ENCODE results near the gene AFF4. TPM values are rescaled to one million over a fixed set of nuclear protein-coding genes. Genes with fewer than 3 reads are reported as not detected.

AFF4 gene
- total RNA-seq, 1 experiment from 2014 or later: 85.3 TPM

DNA sequence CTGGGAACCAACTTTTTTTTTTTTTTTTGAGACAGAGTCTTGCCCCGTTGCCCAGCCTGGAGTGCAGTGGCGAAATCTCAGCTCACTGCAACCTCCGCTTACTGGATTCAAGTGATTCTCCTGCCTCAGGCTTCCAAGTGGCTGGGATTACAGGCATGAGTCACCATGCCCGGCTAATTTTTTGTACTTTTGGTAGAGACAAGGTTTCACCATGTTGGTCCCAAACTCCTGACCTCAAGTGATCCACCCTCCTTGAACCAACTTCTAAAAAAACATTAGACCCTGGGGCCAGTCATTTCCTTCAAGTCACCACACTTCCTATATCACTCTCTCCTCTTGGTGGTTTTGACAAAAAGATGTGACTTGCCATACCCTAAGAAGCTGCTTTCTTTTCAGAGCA, 122.1 kb downstream of the AFF4 start:
- H3K27ac ChIP-seq (ENCODE audit: low read depth, low read length, poor library complexity, severe bottlenecking): no peak overlapping the region
- no peak overlapping the region for H3K4me3 ChIP-seq (ENCODE audit: low read depth, low read length, poor library complexity, severe bottlenecking)
- no peaks in the 10 kb centered on the region for H3K36me3 ChIP-seq (ENCODE audit: insufficient read depth, low read length, poor library complexity, severe bottlenecking)
- no peak for DNase-seq (ENCODE audit: low spot score)
- no peaks in the 10 kb centered on the region for H3K27me3 ChIP-seq (replicated peaks; ENCODE audit: insufficient read depth, low read depth, low read length, poor library complexity)
- no peaks in the 10 kb centered on the region for H3K4me1 ChIP-seq (ENCODE audit: insufficient read depth, low read length, poor library complexity, severe bottlenecking)
- no peaks in the 10 kb centered on the region for H3K9me3 ChIP-seq (ENCODE audit: low read depth, low read length, poor library complexity, severe bottlenecking)
- BruUV-seq (replicated peaks): no TSS peak
- intact Hi-C loops (cut with micrococcal nuclease; ENCODE audit: unreplicated experiment): no loop called here
- ChIA-PET CTCF (no interaction called here), POLR2A (ENCODE audit: low non-redundant PET) (no interaction called here)
- TF ChIP-seq EZH2 (IDR thresholded peaks at IDR 0.05; ENCODE audit: borderline replicate concordance, low read depth, low read length, poor library complexity, severe bottlenecking): no peak
- TF ChIP-seq, protein P1, sequence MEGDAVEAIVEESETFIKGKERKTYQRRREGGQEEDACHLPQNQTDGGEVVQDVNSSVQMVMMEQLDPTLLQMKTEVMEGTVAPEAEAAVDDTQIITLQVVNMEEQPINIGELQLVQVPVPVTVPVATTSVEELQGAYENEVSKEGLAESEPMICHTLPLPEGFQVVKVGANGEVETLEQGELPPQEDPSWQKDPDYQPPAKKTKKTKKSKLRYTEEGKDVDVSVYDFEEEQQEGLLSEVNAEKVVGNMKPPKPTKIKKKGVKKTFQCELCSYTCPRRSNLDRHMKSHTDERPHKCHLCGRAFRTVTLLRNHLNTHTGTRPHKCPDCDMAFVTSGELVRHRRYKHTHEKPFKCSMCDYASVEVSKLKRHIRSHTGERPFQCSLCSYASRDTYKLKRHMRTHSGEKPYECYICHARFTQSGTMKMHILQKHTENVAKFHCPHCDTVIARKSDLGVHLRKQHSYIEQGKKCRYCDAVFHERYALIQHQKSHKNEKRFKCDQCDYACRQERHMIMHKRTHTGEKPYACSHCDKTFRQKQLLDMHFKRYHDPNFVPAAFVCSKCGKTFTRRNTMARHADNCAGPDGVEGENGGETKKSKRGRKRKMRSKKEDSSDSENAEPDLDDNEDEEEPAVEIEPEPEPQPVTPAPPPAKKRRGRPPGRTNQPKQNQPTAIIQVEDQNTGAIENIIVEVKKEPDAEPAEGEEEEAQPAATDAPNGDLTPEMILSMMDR (conservative IDR thresholded peaks at IDR 0.05; ENCODE audit: low read depth, low read length): no peak

DNA sequence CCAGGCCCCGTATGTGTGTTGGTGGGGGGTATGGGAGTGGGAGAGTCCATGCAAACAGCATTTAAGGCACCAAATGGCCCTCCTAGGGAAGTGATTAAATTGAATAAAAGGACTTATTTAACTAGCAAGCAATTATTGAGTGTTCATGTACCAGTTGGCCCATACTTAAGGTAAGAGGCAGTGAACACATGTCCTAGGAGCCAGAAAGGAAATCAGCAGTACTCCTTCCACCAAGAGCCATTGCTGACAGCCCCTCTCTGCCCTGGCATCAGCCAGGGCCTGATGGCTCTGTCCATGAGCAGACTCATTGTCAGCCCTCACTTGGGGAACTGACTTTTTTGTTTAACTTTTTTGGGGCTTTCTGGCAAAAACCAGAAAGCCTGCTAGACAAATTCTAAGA, 122.5 kb downstream of the AFF4 start:
- Histone ChIP-seq H3K4me1 (ENCODE audit: insufficient read depth, low read length, poor library complexity, severe bottlenecking) (no peaks in the 10 kb centered on the region), H3K9me3 (ENCODE audit: low read depth, low read length, poor library complexity, severe bottlenecking) (no peaks in the 10 kb centered on the region), H3K27ac (ENCODE audit: low read depth, low read length, poor library complexity, severe bottlenecking) (no peak overlapping the region), H3K36me3 (ENCODE audit: insufficient read depth, low read length, poor library complexity, severe bottlenecking) (no peaks in the 10 kb centered on the region), H3K4me3 (ENCODE audit: low read depth, low read length, poor library complexity, severe bottlenecking) (no peak overlapping the region), H3K27me3 (replicated peaks; ENCODE audit: insufficient read depth, low read depth, low read length, poor library complexity) (no peaks in the 10 kb centered on the region)
- intact Hi-C loops (cut with micrococcal nuclease; ENCODE audit: unreplicated experiment): no loop called here
- ChIA-PET CTCF (no interaction called here), POLR2A (ENCODE audit: low non-redundant PET) (no interaction called here)
- DNase-seq (ENCODE audit: low spot score): no peak
- no TSS peak for BruUV-seq (replicated peaks)
- TF ChIP-seq, protein P1 (conservative IDR thresholded peaks at IDR 0.05; ENCODE audit: low read depth, low read length): no peak
- TF ChIP-seq EZH2 (IDR thresholded peaks at IDR 0.05; ENCODE audit: borderline replicate concordance, low read depth, low read length, poor library complexity, severe bottlenecking): no peak

DNA sequence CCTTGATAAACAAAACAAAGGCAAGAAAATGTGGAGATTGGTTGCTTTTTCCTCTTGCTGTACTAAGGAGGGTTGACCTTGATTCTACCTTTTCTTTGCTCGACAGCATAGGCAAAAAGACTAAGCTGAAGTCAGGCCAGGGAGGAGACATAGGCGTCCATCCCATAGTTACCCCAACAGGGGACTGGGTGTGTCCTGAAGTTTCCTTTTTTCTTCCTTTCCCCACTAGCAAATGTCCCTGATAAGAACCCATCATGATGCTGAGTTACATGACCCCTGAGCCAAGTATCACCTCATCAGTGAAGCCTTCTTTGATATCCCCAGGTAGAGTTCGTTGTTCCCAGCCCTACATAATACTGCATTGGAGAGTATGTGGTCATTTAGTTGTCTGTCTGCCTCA, 123.1 kb downstream of the AFF4 start:
- no peak for TF ChIP-seq EZH2 (IDR thresholded peaks at IDR 0.05; ENCODE audit: borderline replicate concordance, low read depth, low read length, poor library complexity, severe bottlenecking)
- TF ChIP-seq, protein P1 (conservative IDR thresholded peaks at IDR 0.05; ENCODE audit: low read depth, low read length): no peak
- Histone ChIP-seq H3K4me1 (ENCODE audit: insufficient read depth, low read length, poor library complexity, severe bottlenecking) (no peaks in the 10 kb centered on the region), H3K9me3 (ENCODE audit: low read depth, low read length, poor library complexity, severe bottlenecking) (no peaks in the 10 kb centered on the region), H3K27me3 (replicated peaks; ENCODE audit: insufficient read depth, low read depth, low read length, poor library complexity) (no peaks in the 10 kb centered on the region), H3K4me3 (ENCODE audit: low read depth, low read length, poor library complexity, severe bottlenecking) (no peak overlapping the region), H3K36me3 (ENCODE audit: insufficient read depth, low read length, poor library complexity, severe bottlenecking) (no peaks in the 10 kb centered on the region), H3K27ac (ENCODE audit: low read depth, low read length, poor library complexity, severe bottlenecking) (no peak overlapping the region)
- no peak for DNase-seq (ENCODE audit: low spot score)
- ChIA-PET CTCF (no interaction called here), POLR2A (ENCODE audit: low non-redundant PET) (no interaction called here)
- intact Hi-C loops (cut with micrococcal nuclease; ENCODE audit: unreplicated experiment): no loop called here
- BruUV-seq (replicated peaks): no TSS peak

All from A673 (cell line).